ENCODE data around the gene HOXA7. TPM values are rescaled to one million over a fixed set of nuclear protein-coding genes. Genes with fewer than 3 reads are reported as not detected.

Gene HOXA7
- total and polyA plus RNA-seq, 7 experiments from 2014 or later, result not detected

DNA sequence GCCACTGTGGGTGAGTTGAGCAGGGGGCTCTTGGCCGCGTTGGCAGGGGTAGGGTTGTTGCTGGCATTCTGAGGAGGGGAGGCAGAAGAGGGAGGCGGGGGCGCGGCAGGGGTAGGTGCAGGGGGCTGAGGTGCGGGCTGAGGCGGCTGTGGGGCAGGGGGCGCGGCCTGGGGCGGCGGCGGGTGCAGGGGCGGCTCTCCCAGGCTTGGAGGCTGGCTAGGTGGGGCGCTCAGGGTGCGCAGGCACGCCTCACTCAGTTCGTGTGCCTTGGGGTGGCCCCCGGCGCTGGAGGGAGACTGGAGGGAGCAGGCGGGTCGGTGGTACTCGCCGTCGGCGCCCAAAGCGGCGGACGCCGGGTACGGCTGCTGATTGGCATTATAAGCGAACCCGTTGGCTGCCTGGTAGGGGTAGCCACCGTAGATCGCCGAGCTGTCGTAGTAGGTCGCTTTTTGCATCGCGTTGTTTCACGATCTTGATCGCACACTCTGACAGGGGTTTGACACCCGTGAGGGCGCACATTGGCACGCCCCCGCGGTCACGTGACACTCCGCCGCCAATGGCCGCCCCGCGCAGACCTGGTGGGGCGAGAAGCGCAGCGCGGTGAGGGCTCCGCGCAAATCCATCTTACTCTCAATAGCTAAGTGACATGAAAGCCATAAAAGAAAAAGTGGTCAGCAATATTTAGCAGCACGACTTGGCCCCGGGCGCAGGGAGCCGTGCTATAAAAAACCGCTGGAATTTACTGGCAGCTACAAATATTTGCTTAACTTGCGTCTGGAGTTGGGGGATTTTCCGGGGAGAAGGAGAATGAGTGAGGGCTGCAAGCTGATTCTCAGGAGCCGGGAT lies 46.1 kb downstream of the HOXA7 start:
- peaks cover 0 to 4% (median 0%) of the 10 kb centered on the region in 11 donors for H3K9me3 Mint-ChIP-seq

GRCh38 chr7:27109466-27110185 lies 46.8 kb downstream of the HOXA7 start:
- H3K9me3 ChIP-seq (ENCODE audit: control insufficient read depth in 2 of 3, low read length in 3 of 3), result no peaks in the 10 kb centered on the region
- Mint-ChIP-seq H3K36me3 (peaks cover 0 to 3% (median 0%) of the 10 kb centered on the region in 5 donors), H3K4me3 (no peak overlapping the region), H3K27me3 (peaks cover 15 to 28% (median 20%) of the 10 kb centered on the region in 5 donors), H3K4me1 (no peaks in the 10 kb centered on the region), H3K9me3 (peaks cover 0 to 4% (median 0%) of the 10 kb centered on the region in 11 donors), H3K27ac (no peak overlapping the region)
- no peaks in the 10 kb centered on the region for H3K27me3 ChIP-seq (ENCODE audit: control insufficient read depth in 2 of 2, insufficient read depth in 2 of 2, low read length in 2 of 2)
- intact Hi-C loops (cut with micrococcal nuclease), result no loop called here
- ATAC-seq, result no peak
- H3K27ac ChIP-seq (ENCODE audit: low read depth, low read length), result no peak overlapping the region
- CTCF ChIA-PET, result no interaction called here
- no peak for DNase-seq
- no peaks in the 10 kb centered on the region for H3K4me1 ChIP-seq (ENCODE audit: control insufficient read depth in 2 of 2, insufficient read depth in 2 of 2, low read length in 2 of 2)
- H3K4me3 ChIP-seq (ENCODE audit: low read length), result no peak overlapping the region
- POLR2A ChIA-PET, result no interaction called here
- no peaks in the 10 kb centered on the region for H3K36me3 ChIP-seq (ENCODE audit: control insufficient read depth in 2 of 3, insufficient read depth in 3 of 3, low read length in 3 of 3)

More for the DNA sequence above, 46.1 kb downstream of the HOXA7 start:
- no peak overlapping the region for H3K4me3 ChIP-seq (ENCODE audit: low read length)
- ATAC-seq, result no peak
- Mint-ChIP-seq H3K4me1 (no peaks in the 10 kb centered on the region), H3K27me3 (peaks cover 9 to 22% (median 13%) of the 10 kb centered on the region in 5 donors), H3K27ac (no peak overlapping the region), H3K36me3 (peaks cover 0 to 3% (median 0%) of the 10 kb centered on the region in 5 donors), H3K4me3 (no peak overlapping the region)
- no peaks in the 10 kb centered on the region for H3K4me1 ChIP-seq (ENCODE audit: control insufficient read depth in 2 of 2, insufficient read depth in 2 of 2, low read length in 2 of 2)
- intact Hi-C loops (cut with micrococcal nuclease), result no loop called here
- H3K36me3 ChIP-seq (ENCODE audit: control insufficient read depth in 2 of 3, insufficient read depth in 3 of 3, low read length in 3 of 3), result no peaks in the 10 kb centered on the region
- DNase-seq, result no peak
- H3K27me3 ChIP-seq (ENCODE audit: control insufficient read depth in 2 of 2, insufficient read depth in 2 of 2, low read length in 2 of 2), result no peaks in the 10 kb centered on the region
- ChIA-PET CTCF (no interaction called here), POLR2A (no interaction called here)
- H3K27ac ChIP-seq (ENCODE audit: low read depth, low read length), result no peak overlapping the region
- H3K9me3 ChIP-seq (ENCODE audit: control insufficient read depth in 2 of 3, low read length in 3 of 3), result no peaks in the 10 kb centered on the region

DNA sequence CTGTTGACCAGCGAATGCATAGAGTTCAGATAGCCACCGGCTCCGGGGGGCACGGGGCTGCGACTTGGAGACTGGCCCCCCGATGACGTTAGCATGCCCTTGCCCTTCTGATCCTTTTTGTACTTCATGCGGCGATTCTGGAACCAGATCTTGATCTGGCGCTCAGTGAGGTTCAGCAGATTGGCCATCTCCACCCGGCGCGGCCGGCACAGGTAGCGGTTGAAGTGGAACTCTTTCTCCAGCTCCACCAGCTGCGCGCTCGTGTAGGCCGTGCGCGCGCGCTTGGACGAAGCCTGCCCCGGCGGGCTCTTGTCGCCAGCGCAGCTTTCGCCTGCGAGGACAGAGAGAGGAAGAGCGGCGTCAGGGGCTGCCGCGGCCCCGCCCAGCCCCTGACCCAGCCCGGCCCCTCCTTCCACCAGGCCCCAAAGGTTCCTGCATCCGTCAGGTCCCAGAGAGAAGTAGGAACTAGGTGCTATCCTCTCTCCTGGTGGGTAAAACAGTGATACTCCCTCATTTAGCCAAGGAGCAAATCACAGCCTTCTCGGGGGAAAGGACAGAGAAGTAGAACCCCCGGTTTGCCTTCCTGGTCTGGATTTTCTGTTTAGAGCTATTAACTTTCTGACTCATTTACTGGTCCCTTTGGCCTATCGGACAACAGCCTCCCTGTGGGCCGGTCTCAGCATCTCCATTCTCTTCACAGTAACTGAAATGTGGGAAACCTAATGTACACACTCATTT lies 47.9 kb downstream of the HOXA7 start:
- Histone ChIP-seq H3K4me1 (ENCODE audit: control insufficient read depth in 2 of 2, insufficient read depth in 2 of 2, low read length in 2 of 2) (no peaks in the 10 kb centered on the region), H3K4me3 (ENCODE audit: low read length) (no peak overlapping the region), H3K36me3 (ENCODE audit: control insufficient read depth in 2 of 3, insufficient read depth in 3 of 3, low read length in 3 of 3) (no peaks in the 10 kb centered on the region), H3K27ac (ENCODE audit: low read depth, low read length) (no peak overlapping the region), H3K9me3 (ENCODE audit: control insufficient read depth in 2 of 3, low read length in 3 of 3) (no peaks in the 10 kb centered on the region), H3K27me3 (ENCODE audit: control insufficient read depth in 2 of 2, insufficient read depth in 2 of 2, low read length in 2 of 2) (peaks cover 0 to 2% of the 10 kb centered on the region in 2 donors)
- ChIA-PET POLR2A (no interaction called here), CTCF (no interaction called here)
- ATAC-seq (no peak), DNase-seq (no peak)
- H3K4me1 Mint-ChIP-seq, result peaks cover 0 to 6% (median 3%) of the 10 kb centered on the region in 7 donors
- peaks cover 0 to 4% (median 0%) of the 10 kb centered on the region in 11 donors for H3K9me3 Mint-ChIP-seq
- peaks cover 26 to 33% (median 31%) of the 10 kb centered on the region in 5 donors for H3K27me3 Mint-ChIP-seq
- H3K4me3 Mint-ChIP-seq, result no peak overlapping the region
- intact Hi-C loops (cut with micrococcal nuclease), result no loop called here
- H3K27ac Mint-ChIP-seq, result no peak overlapping the region
- H3K36me3 Mint-ChIP-seq, result peaks cover 0 to 3% (median 0%) of the 10 kb centered on the region in 5 donors

GRCh38 chr7:27107391-27108381 lies 48.8 kb downstream of the HOXA7 start:
- Histone ChIP-seq H3K4me1 (ENCODE audit: control insufficient read depth in 2 of 2, insufficient read depth in 2 of 2, low read length in 2 of 2) (no peaks in the 10 kb centered on the region), H3K4me3 (ENCODE audit: low read length) (no peak overlapping the region), H3K27ac (ENCODE audit: low read depth, low read length) (no peak overlapping the region), H3K36me3 (ENCODE audit: control insufficient read depth in 2 of 3, insufficient read depth in 3 of 3, low read length in 3 of 3) (no peaks in the 10 kb centered on the region), H3K27me3 (ENCODE audit: control insufficient read depth in 2 of 2, insufficient read depth in 2 of 2, low read length in 2 of 2) (peaks cover under 1 to 11% of the 10 kb centered on the region in 2 donors), H3K9me3 (ENCODE audit: control insufficient read depth in 2 of 3, low read length in 3 of 3) (no peaks in the 10 kb centered on the region)
- peaks cover 0 to 5% (median 3%) of the 10 kb centered on the region in 5 donors for H3K36me3 Mint-ChIP-seq
- H3K4me3 Mint-ChIP-seq, result no peak overlapping the region
- peaks cover 0 to 4% (median 0%) of the 10 kb centered on the region in 11 donors for H3K9me3 Mint-ChIP-seq
- POLR2A ChIA-PET, result no interaction called here
- CTCF ChIA-PET, result no interaction called here
- ATAC-seq (no peak), DNase-seq (no peak)
- peaks cover 34 to 42% (median 40%) of the 10 kb centered on the region in 5 donors for H3K27me3 Mint-ChIP-seq
- H3K4me1 Mint-ChIP-seq, result peaks cover 3 to 12% (median 8%) of the 10 kb centered on the region in 7 donors
- intact Hi-C loops (cut with micrococcal nuclease), result no loop called here
- H3K27ac Mint-ChIP-seq, result peak overlapping the region in 1 of 9 donors; percentile 66

DNA sequence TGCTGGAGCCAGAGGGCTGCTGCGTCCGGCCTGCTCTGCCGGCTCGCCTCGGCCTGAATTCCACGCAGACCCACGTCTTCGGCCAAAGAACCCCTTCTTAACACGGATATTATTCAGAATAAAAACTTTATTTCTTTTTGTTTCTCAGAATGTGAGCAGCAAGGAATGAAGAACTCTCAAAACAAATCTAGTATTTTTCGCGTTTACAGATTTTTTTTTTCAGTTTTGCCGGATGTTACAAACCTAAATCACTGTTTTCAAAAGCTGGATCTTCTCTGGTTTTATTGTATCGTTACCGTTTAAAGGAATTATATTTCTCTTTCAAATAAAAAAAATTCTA lies 49.6 kb downstream of the HOXA7 start:
- Histone ChIP-seq H3K36me3 (ENCODE audit: control insufficient read depth in 2 of 3, insufficient read depth in 3 of 3, low read length in 3 of 3) (no peaks in the 10 kb centered on the region), H3K4me1 (ENCODE audit: control insufficient read depth in 2 of 2, insufficient read depth in 2 of 2, low read length in 2 of 2) (peaks cover 0 to 7% of the 10 kb centered on the region in 2 donors), H3K4me3 (ENCODE audit: low read length) (no peak overlapping the region), H3K27ac (ENCODE audit: low read depth, low read length) (no peak overlapping the region), H3K27me3 (ENCODE audit: control insufficient read depth in 2 of 2, insufficient read depth in 2 of 2, low read length in 2 of 2) (peaks cover 5 to 16% of the 10 kb centered on the region in 2 donors), H3K9me3 (ENCODE audit: control insufficient read depth in 2 of 3, low read length in 3 of 3) (no peaks in the 10 kb centered on the region)
- DNase-seq (no peak), ATAC-seq (no peak)
- Mint-ChIP-seq H3K27me3 (peaks cover 40 to 49% (median 44%) of the 10 kb centered on the region in 5 donors), H3K9me3 (peaks cover 0 to 5% (median 0%) of the 10 kb centered on the region in 11 donors), H3K36me3 (peaks cover 0 to 7% (median 5%) of the 10 kb centered on the region in 5 donors), H3K4me3 (no peak overlapping the region), H3K4me1 (peaks cover 5 to 20% (median 13%) of the 10 kb centered on the region in 7 donors), H3K27ac (no peak overlapping the region)
- intact Hi-C loops (cut with micrococcal nuclease), result no loop called here
- ChIA-PET CTCF (no interaction called here), POLR2A (no interaction called here)
